Dendritic cell treated with granulocyte-macrophage colony-stimulating factor and Interleukin-4, amounts not matched to agents 40 ng/mL and 50 ng/mL, for 4 days (primary cell): ENCODE results near the gene SPIB.

Experiments used
- H3K27ac Mint-ChIP-seq: one replicate; pipeline ENCODE4 v1.8.0; 2022; ENCODE audit warnings: mild to moderate bottlenecking, mixed read lengths
- H3K27me3 Mint-ChIP-seq: one replicate; pipeline ENCODE4 v1.8.0; 2022; ENCODE audit warnings: mild to moderate bottlenecking, mixed read lengths
- H3K36me3 Mint-ChIP-seq: one replicate; pipeline ENCODE4 v1.8.0; 2022; ENCODE audit warnings: low read depth, mixed read lengths
- H3K4me1 Mint-ChIP-seq: one replicate; pipeline ENCODE4 v1.8.0; 2022; ENCODE audit warnings: low read depth, mixed read lengths
- H3K4me3 Mint-ChIP-seq: one replicate; pipeline ENCODE4 v1.8.0; 2022; ENCODE audit warnings: mild to moderate bottlenecking, moderate library complexity, mixed read lengths
- H3K9me3 Mint-ChIP-seq: one replicate; pipeline ENCODE4 v1.8.0; 2022; ENCODE audit warnings: mixed read lengths
- intact Hi-C: fragments of 100-400 bp; cut with micrococcal nuclease; formaldehyde crosslinking; loops from one replicate; pipeline ENCODE4 v1.15.0; 2022

SPIB gene

GRCh38 chr19:50453243-50453642, 34.5 kb downstream of the SPIB start:
- no peak overlapping the region for H3K4me3 Mint-ChIP-seq
- H3K27me3 Mint-ChIP-seq: peaks cover 47% of the 10 kb centered on the region
- H3K4me1 Mint-ChIP-seq: no peaks in the 10 kb centered on the region
- H3K27ac Mint-ChIP-seq: no peak overlapping the region
- H3K9me3 Mint-ChIP-seq: no peaks in the 10 kb centered on the region
- no peaks in the 10 kb centered on the region for H3K36me3 Mint-ChIP-seq
- intact Hi-C loops: no loop called here

DNA sequence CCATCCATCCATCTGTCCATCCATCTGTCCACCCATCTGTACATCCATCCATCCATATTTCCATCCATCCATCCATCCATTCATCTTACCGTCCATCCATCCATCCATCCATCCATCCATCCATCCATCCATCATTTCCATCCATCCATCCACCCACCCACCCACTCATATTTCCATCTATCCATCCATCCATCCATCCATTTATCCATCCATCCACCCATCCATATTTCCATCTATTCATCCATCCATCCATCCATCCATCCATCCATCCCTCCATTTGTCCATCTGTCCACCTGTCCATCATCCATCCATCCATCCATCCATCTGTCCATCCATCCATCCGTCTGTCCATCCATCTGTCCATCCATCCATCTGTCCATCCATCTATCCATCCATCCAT, 37.3 kb downstream of the SPIB start:
- H3K27me3 Mint-ChIP-seq: peaks cover 54% of the 10 kb centered on the region
- intact Hi-C loops: no loop called here

GRCh38 chr19:50457300-50457699, 38.6 kb downstream of the SPIB start:
- no peaks in the 10 kb centered on the region for H3K9me3 Mint-ChIP-seq
- H3K27me3 Mint-ChIP-seq: peaks cover 51% of the 10 kb centered on the region
- H3K36me3 Mint-ChIP-seq: no peaks in the 10 kb centered on the region
- H3K4me1 Mint-ChIP-seq: peaks cover 8% of the 10 kb centered on the region
- no peak overlapping the region for H3K4me3 Mint-ChIP-seq
- intact Hi-C loops: no loop called here
- H3K27ac Mint-ChIP-seq: no peak overlapping the region

More for the DNA sequence above, 37.3 kb downstream of the SPIB start:
- H3K4me1 Mint-ChIP-seq: peaks cover 8% of the 10 kb centered on the region
- H3K27ac Mint-ChIP-seq: no peak overlapping the region
- H3K4me3 Mint-ChIP-seq: no peak overlapping the region
- no peaks in the 10 kb centered on the region for H3K9me3 Mint-ChIP-seq
- H3K36me3 Mint-ChIP-seq: no peaks in the 10 kb centered on the region

DNA sequence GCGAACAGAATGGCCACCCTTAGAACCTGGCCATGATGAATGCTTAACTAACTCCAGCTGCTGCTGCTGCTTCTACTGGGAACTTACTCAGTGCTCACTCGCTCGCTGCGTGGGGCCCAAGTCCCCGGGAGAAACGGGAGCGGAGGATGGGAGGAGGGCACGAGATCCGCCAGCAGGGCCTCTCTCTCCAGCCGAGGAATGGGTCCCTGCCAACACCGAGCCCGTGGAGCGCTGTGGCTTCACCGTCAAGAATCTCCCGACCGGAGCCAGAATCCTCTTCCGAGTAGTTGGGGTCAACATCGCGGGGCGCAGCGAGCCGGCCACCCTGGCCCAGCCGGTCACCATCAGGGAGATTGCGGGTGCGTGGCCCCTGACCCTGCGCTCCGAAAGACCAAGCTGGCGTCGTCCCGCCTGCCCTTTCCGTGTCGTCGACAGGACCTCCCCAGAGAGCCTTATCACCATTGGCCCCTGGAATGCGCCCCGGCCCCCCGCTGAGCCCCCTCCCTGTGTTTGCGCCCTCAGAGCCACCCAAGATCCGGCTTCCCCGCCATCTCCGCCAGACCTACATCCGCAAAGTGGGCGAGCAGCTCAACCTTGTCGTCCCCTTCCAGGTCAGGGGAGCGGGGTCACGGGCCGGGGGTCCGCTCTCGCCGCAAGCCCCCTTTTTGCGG, 39.8 kb downstream of the SPIB start:
- H3K27me3 Mint-ChIP-seq: peaks cover 51% of the 10 kb centered on the region
- H3K4me3 Mint-ChIP-seq: no peak overlapping the region
- H3K36me3 Mint-ChIP-seq: no peaks in the 10 kb centered on the region
- H3K9me3 Mint-ChIP-seq: no peaks in the 10 kb centered on the region
- H3K27ac Mint-ChIP-seq: no peak overlapping the region
- peaks cover 8% of the 10 kb centered on the region for H3K4me1 Mint-ChIP-seq
- intact Hi-C loops: no loop called here

DNA sequence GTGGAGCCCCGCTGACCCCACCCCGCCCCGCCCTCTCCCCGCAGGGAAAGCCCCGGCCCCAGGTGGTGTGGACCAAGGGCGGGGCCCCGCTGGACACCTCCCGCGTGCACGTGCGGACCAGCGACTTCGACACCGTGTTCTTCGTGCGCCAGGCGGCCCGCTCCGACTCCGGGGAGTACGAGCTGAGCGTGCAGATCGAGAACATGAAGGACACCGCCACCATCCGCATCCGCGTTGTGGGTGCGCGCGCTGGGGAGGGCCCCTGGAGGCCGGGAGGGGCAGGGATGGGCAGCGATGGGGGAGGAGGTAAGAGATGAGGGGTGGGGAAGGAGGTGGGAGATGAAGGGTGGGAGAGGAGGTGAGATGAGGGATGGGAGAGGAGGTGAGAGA, 40.3 kb downstream of the SPIB start:
- no peak overlapping the region for H3K27ac Mint-ChIP-seq
- intact Hi-C loops: no loop called here
- no peaks in the 10 kb centered on the region for H3K36me3 Mint-ChIP-seq
- no peaks in the 10 kb centered on the region for H3K9me3 Mint-ChIP-seq
- H3K27me3 Mint-ChIP-seq: peaks cover 51% of the 10 kb centered on the region
- H3K4me3 Mint-ChIP-seq: no peak overlapping the region
- H3K4me1 Mint-ChIP-seq: peaks cover 8% of the 10 kb centered on the region

GRCh38 chr19:50459638-50460037, 40.9 kb downstream of the SPIB start:
- peaks cover 54% of the 10 kb centered on the region for H3K27me3 Mint-ChIP-seq
- no peaks in the 10 kb centered on the region for H3K36me3 Mint-ChIP-seq
- no peak overlapping the region for H3K4me3 Mint-ChIP-seq
- intact Hi-C loops: loop anchor here (5.0 kb wide), 1 partner anchor 42 kb away; the partner anchor contains the start of gene SPIB
- H3K9me3 Mint-ChIP-seq: no peaks in the 10 kb centered on the region
- H3K27ac Mint-ChIP-seq: no peak overlapping the region
- peaks cover 8% of the 10 kb centered on the region for H3K4me1 Mint-ChIP-seq

- no peaks in the 10 kb centered on the region for H3K36me3 Mint-ChIP-seq
- peaks cover 8% of the 10 kb centered on the region for H3K4me1 Mint-ChIP-seq
- H3K9me3 Mint-ChIP-seq: no peaks in the 10 kb centered on the region
- intact Hi-C loops: loop anchor here (5.0 kb wide), 1 partner anchor 43 kb away; the partner anchor contains the start of gene SPIB
- peaks cover 56% of the 10 kb centered on the region for H3K27me3 Mint-ChIP-seq
- H3K27ac Mint-ChIP-seq: no peak overlapping the region
- no peak overlapping the region for H3K4me3 Mint-ChIP-seq
These were observed 41.5 kb downstream of the SPIB start for GRCh38 chr19:50460161-50460765.

- no peaks in the 10 kb centered on the region for H3K36me3 Mint-ChIP-seq
- no peak overlapping the region for H3K27ac Mint-ChIP-seq
- H3K4me3 Mint-ChIP-seq: no peak overlapping the region
- no peaks in the 10 kb centered on the region for H3K9me3 Mint-ChIP-seq
- peaks cover 8% of the 10 kb centered on the region for H3K4me1 Mint-ChIP-seq
- peaks cover 48% of the 10 kb centered on the region for H3K27me3 Mint-ChIP-seq
- intact Hi-C loops: loop anchor here (1.0 to 5.0 kb wide), 3 partner anchors 44 to 104 kb away; partner anchors contain the start of gene SPIB
These were observed 42.5 kb downstream of the SPIB start for GRCh38 chr19:50461066-50461875.

DNA sequence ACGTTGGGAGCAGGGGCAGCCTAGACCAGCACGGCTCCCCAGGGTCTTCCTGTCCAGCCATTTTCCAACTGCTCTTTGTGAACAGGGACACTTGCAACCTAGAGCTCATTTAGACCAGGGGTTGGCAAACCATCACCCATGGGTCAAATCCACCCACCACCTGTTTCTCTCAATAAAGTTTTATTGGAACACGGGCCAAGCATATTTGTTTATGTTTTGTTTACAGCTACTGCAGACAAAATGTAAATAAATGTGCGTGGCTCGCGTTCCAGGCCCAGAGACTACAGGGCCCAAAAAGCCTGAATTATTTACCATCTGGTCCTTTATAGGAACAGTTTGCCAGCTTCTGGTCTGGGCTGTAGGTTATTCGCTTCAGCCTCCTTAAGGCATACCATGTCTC, 44.2 kb downstream of the SPIB start:
- Mint-ChIP-seq H3K4me3 (no peak overlapping the region), H3K9me3 (no peaks in the 10 kb centered on the region), H3K27me3 (peaks cover 36% of the 10 kb centered on the region), H3K4me1 (peaks cover 8% of the 10 kb centered on the region), H3K27ac (no peak overlapping the region), H3K36me3 (no peaks in the 10 kb centered on the region)
- intact Hi-C loops: loop anchor here (5.0 kb wide), 1 partner anchor 46 kb away; the partner anchor contains the start of gene SPIB

GRCh38 chr19:50464348-50464747, 45.6 kb downstream of the SPIB start:
- no peaks in the 10 kb centered on the region for H3K9me3 Mint-ChIP-seq
- H3K27me3 Mint-ChIP-seq: peaks cover 36% of the 10 kb centered on the region
- intact Hi-C loops: loop anchor here (5.0 kb wide), 1 partner anchor 47 kb away; the partner anchor contains the start of gene SPIB
- no peak overlapping the region for H3K4me3 Mint-ChIP-seq
- H3K36me3 Mint-ChIP-seq: no peaks in the 10 kb centered on the region
- H3K27ac Mint-ChIP-seq: peak overlapping the region; percentile 1
- H3K4me1 Mint-ChIP-seq: peaks cover 8% of the 10 kb centered on the region

- H3K4me1 Mint-ChIP-seq: peaks cover 2% of the 10 kb centered on the region
- no peaks in the 10 kb centered on the region for H3K9me3 Mint-ChIP-seq
- no peaks in the 10 kb centered on the region for H3K36me3 Mint-ChIP-seq
- H3K4me3 Mint-ChIP-seq: no peak overlapping the region
- H3K27me3 Mint-ChIP-seq: peaks cover 30% of the 10 kb centered on the region
- H3K27ac Mint-ChIP-seq: no peak overlapping the region
- intact Hi-C loops: loop anchor here (5.0 kb wide), 1 partner anchor 48 kb away; the partner anchor contains the start of gene SPIB
These were observed 46.3 kb downstream of the SPIB start for GRCh38 chr19:50465000-50465399.

DNA sequence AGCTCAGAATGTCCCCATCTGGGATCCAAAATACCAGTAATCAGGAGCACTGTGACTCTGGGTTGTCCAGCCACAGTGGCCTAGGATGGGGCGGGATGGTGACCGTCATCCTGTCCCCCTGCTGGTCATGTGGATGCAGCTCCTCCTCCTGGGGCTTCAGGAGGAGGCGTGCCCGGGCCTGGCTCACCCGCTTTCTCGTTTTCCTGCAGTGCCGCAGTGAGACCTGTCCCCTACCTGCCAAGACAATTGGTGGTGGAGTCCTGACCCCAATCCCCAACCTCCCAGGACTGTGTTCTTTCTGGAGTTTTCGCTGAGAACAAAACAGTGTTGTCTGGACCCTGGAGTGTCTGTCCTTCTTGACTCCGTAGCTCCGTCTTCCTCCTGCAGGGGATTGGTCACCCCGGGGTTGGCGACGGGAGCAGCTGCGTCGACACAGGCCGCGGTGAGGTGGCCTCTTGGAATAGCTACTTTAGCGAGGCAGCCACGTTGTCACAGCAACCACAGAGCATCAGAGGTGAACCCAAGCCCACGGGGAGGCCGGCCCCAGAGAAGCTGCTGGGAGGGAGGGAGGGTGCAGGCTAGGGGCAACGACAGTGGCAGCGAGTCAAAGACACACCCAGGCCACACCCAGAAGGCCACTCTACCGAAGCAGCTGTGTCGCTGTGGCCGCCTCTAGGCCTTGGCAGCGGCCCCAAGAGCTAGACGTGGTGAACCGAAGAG, 47.4 kb downstream of the SPIB start:
- Mint-ChIP-seq H3K36me3 (no peaks in the 10 kb centered on the region), H3K9me3 (no peaks in the 10 kb centered on the region), H3K4me1 (no peaks in the 10 kb centered on the region), H3K4me3 (no peak overlapping the region), H3K27ac (no peak overlapping the region), H3K27me3 (peaks cover 24% of the 10 kb centered on the region)
- intact Hi-C loops: no loop called here

DNA sequence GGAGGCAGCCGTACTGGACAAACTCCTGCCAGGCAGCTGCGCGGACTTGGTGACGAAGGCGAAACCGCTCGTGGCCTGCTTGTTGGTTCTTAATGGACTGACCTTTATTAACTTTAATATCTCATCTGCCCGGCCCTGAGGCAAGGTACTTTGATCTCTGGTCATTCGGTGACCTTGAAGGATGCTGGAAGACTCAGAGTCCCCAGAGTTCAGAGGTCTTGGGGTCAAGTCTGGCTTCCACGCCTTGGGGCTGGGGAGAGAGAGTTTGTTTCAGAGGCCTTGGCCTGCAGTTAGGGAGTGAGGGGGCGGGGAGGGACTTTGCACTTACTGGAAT, 47.9 kb downstream of the SPIB start:
- Mint-ChIP-seq H3K27me3 (peaks cover 24% of the 10 kb centered on the region), H3K4me1 (no peaks in the 10 kb centered on the region)
- intact Hi-C loops: no loop called here

More for the DNA sequence above, 47.9 kb downstream of the SPIB start:
- no peak overlapping the region for H3K4me3 Mint-ChIP-seq
- H3K36me3 Mint-ChIP-seq: no peaks in the 10 kb centered on the region
- H3K27ac Mint-ChIP-seq: no peak overlapping the region
- no peaks in the 10 kb centered on the region for H3K9me3 Mint-ChIP-seq
